ENCODE data around the gene CANT1.

CANT1 gene

DNA sequence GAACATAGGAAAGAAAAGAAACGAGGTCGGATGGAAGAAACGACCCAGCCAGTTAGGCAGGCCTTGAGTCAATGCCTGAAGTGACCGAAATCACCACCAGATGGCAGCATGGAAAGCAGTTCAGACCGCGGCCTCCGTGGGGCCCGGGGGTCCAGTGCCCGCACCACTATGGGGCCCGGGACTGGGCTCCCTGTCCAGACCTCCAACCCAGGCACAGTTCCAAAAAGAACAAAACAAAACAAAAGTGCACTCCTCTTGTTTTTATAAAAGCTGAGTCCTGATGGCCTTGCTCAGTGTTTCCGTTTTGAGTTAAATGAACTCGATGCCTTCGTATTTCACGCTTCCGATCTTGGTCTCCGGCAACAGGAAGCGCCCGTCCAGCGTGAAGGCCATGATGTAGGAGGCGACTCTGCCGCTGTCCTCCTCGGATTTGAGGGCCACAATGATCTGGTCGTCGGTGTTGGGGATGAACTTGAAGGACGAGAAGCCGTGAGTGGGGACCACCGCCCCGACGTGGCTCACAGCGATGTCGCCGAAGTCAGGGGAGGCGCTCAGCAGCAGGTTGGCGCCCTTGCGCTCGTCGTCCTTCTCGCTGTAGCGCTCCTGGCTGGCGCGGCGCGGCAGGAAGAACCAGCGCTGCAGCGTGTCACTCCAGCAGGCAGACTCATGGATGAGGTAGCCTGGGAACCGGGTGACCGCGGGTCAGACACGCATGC, 16.2 kb downstream of the CANT1 start:
- TF ChIP-seq GATA3 (IDR thresholded peaks at IDR 0.05; ENCODE audit: low read depth, low read length) (no peak), GATA2 (IDR thresholded peaks at IDR 0.05; ENCODE audit: low read depth, low read length) (no peak)

DNA sequence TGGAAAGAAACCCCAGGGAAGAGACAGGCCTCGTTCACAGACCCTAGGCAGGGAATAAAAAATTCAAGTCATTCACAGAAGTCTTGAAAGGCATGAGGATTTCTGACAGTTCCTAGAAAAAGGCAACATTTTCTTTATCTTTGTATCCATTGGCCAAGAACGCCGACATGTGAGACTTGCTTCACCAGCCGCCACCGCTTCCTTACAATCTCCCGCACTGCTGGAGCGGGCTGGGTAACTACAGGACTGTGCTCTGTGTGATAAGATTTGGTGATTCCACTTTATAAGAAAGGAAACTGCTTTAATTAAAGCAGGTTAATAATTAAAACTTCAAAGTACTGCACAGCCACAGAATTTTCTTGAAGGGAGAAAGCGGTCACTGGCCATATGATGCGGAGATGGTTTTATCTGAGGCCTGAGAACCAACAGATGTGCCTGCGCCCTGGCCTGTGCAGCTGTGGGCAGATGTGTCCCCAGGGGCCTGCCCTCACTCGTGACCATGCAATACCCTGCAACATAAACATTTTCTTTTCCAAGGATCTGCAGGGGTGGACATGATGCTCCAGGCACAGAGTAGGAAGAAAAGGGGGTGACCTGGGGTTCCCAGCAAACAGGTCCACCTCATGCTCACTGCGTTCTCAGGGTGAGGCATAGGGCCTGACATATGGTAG, 16.9 kb downstream of the CANT1 start:
- no peak for TF ChIP-seq GATA3 (IDR thresholded peaks at IDR 0.05; ENCODE audit: low read depth, low read length)
- no peak for TF ChIP-seq GATA2 (IDR thresholded peaks at IDR 0.05; ENCODE audit: low read depth, low read length)

DNA sequence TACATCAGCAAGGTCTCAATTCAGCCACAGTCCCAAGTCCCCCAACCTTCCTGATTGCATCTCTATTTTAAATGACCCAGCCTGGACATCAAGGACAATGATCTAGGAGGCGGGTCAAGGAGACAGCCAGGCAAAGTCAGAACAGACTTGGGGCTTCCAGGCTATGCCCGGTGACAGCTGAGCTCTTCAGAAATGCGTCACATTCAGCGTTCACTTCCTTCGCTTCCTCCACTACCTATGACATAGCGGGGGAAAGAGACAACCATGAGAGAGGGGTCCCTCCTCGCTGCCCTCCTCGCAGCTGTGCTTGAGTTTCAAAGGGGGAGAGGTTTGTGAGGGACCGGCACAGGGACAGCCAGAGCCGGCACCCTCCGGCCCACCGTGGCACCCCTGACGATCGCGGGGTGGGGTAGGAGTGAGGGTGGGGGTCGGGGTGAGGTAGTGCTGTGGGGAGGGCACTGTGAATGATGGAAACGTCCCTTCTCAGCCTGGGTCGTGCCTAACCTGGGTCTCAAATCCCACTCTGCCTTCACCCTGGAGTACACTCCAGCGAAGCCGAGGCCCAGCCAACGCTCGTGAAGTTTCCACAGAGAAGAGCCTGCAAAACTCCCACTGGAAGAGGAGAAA, 17.5 kb downstream of the CANT1 start:
- TF ChIP-seq GATA2 (IDR thresholded peaks at IDR 0.05; ENCODE audit: low read depth, low read length) (no peak), GATA3 (IDR thresholded peaks at IDR 0.05; ENCODE audit: low read depth, low read length) (no peak)

DNA sequence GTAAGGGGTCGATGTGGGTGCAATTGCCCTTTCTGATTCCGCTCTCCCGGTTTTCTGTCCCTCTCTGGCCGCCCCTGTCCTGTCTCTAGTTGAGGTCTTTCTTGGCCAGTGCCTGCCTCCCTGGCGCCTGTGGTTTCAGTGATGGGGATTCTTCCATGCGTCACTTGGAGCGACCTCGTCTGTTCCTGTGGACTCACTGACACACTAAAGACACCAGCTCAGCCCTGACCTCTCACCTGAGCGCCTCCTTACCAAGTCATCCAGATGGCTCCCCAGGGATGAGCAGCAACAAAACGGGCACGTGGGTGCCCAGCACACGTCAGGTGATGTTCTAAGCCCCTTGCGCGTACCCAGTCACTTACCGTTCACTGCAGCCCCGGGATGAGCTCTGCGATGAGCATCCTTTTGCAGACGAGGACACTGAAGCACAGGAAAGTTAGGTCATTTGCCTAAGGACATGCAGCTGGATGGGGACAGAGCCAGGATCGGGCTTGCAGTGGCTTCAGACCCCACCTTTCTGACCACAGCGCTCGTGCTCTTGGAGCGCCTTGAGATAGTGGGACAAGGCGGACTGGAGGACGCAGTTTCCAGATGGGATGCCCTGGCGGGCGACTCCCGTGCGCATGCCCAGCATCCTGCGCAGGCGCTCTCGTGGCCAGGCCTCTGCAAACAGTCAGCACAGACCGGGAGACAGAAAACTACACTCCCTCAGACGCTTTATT, 18.4 kb downstream of the CANT1 start:
- TF ChIP-seq GATA2 (IDR thresholded peaks at IDR 0.05; ENCODE audit: low read depth, low read length) (no peak), GATA3 (IDR thresholded peaks at IDR 0.05; ENCODE audit: low read depth, low read length) (no peak)

DNA sequence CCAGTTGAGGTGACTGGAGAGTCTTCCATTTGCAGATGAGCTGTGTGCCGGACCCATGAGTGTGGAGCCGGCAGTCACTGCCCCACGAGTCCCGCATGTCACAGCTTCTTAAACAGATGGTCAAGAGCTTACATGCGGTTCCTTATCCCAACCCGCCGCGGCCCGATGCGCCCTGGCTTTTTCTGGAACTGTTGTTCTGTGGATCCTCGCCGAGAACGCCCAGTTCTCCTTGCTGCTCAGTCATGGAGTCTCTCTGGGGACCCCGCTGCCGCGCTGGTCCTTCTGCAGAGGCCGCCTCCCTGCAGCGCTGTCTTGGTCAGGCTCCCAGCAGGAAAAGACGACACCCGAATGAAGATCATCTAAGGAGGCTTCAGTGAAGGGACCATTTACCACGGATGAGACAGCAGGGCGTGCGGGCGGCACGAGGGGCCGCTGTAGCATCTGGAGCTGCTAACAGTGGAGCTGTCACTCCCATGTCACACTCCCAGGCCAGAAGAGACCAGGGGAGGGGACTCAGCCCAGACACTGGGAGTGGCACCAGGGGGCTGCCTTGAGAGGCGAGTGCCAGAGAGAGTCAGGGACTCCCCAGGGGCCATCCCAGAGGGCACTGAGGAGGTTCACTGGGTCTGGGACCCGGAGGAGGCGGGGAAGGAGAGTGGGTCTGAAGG, 19.1 kb downstream of the CANT1 start:
- no peak for TF ChIP-seq GATA3 (IDR thresholded peaks at IDR 0.05; ENCODE audit: low read depth, low read length)
- no peak for TF ChIP-seq GATA2 (IDR thresholded peaks at IDR 0.05; ENCODE audit: low read depth, low read length)

DNA sequence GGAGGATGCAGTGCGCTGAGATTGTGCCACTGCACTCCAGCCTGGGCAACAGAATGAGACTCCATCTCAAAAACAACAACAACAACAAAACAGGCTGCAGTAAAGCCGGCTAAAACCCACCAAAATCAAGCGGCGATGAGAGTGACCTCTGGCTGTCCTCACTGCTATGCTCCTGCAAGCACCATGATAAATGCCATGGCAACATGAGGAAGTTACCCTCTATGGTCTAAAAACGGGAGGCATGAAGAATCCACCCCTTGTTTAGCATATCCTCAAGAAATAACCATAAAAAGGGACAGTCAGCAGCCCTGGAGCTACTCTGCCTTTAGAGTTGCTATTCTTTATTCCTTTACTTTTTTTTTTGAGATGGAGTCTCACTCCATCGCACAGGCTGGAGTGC, 21.4 kb downstream of the CANT1 start:
- TF ChIP-seq GATA3 (IDR thresholded peaks at IDR 0.05; ENCODE audit: low read depth, low read length) (no peak), GATA2 (IDR thresholded peaks at IDR 0.05; ENCODE audit: low read depth, low read length) (peak; percentile 33; the same call in 1 of the 2 replicates)

DNA sequence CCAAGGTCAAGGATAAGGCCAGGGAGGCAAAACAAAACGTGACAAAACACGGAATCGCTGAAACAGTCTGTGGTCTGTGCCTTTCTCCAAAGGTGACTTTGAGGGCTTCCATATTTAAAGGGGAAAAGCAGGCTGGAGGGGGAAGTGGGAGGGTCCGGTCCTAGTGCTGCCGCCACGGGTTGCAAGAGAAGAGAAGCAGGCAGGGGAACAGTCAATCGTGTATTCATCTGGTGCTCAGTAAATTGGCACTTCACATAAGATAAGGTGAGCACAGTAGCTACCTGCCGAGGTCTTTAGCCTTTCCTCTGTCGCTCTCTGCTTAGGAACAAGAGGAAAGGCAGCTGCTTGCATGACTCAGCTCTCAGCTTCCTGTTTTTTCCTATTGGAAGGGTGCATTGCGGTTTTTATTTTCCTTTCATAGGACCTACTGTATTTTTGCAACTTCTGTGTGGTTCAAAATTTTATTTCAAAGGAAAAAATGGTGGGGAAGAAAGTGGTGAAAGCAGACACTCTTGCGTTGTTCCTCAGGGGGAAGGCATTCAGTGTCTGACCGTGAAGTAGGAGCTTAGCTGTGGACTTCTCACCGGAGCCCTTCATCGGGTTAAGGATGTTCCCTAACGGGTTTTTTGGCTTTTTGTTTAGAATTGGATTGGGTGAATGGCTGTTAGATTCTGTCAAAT, 22.8 kb downstream of the CANT1 start:
- TF ChIP-seq GATA3 (IDR thresholded peaks at IDR 0.05; ENCODE audit: low read depth, low read length) (no peak), GATA2 (IDR thresholded peaks at IDR 0.05; ENCODE audit: low read depth, low read length) (no peak)

DNA sequence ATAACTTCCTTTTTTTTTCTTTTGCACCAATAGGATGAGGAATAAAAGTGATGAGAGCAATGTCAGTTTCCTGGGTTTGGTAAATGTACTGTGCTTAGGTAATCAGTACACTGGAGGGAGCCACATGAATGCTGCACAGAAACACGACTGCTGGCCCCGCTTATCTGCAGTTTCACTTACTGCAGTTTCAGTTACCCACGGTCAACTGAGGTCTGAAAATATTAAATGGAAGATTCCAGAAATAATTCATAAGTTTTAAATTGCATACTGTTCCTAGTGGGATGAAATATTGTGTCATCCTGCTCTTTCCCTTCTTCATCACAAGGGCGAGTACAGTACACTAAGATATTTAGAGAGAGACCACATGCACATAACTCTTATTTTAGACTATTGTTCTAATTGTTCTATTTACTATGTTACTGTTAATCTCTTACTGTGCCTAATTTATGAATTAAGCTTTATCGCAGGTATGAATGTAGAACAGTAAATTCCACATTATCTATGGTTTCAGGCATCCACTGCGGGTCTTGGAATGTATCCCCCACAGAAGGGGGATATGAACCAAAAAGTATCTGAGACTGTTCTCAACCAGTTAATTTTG, 23.4 kb downstream of the CANT1 start:
- TF ChIP-seq GATA2 (IDR thresholded peaks at IDR 0.05; ENCODE audit: low read depth, low read length): no peak

DNA sequence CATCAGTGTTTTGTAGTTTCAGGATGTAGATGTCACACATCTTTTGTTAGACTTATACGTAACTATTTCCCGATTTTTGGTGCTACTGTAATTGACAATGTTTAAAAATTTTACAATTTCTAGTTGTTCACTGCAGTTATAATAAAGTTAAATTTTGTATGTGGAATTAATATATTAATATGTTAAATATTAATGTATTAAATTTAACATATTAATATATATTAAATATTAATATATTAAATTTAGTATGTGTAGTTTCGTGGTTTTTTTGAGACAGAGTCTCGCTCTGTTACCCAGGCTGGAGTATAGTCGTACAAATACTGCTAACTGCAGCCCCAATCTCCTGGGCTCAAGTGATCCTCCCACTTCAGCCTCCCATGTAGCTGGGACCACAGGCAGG, 24.2 kb downstream of the CANT1 start:
- TF ChIP-seq GATA3 (IDR thresholded peaks at IDR 0.05; ENCODE audit: low read depth, low read length) (no peak), GATA2 (IDR thresholded peaks at IDR 0.05; ENCODE audit: low read depth, low read length) (no peak)

DNA sequence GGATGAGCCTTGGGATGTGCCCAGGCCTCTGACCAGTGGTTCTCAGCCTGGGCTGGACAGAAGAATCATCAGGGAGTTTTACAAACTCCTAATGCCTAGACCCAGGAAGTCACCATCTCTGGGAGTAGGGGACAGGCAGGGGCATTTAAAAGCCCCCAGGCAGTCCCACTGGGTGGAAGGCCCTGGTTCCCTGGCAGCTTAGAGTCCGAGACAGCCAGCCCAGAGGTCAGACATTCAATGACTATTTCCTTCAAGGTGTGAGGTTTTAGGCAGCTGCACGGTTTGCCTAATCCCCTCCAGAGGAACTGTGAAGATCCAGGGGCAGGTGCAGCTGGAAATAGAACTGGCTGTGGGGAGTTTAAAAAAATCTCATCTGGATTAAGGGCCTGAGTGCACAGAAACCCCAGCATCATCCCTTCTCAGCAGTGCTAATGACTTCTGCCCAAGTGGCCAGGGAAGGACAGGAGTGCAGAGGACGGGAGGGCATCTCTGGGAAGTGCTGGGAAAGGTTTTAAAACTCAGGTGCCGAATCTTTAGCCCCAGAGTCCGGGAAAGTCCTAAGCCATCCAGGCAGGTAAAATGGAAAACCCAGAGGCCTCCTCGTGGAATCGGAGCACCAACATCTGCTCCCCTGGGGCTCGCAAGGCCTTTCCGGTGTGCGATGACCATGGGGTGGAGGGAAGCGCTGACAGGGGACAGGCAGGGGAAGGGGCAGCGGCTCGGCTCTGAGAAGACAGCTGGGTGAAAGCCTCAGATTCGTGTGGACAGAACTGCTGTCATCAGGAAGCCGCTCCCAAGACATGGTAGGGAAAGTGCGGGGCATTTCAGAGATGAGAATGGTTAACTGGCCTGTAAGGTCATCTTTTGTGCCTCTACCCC, 28.3 kb downstream of the CANT1 start:
- no peak for TF ChIP-seq GATA3 (IDR thresholded peaks at IDR 0.05; ENCODE audit: low read depth, low read length)
- TF ChIP-seq GATA2 (IDR thresholded peaks at IDR 0.05; ENCODE audit: low read depth, low read length): no peak

DNA sequence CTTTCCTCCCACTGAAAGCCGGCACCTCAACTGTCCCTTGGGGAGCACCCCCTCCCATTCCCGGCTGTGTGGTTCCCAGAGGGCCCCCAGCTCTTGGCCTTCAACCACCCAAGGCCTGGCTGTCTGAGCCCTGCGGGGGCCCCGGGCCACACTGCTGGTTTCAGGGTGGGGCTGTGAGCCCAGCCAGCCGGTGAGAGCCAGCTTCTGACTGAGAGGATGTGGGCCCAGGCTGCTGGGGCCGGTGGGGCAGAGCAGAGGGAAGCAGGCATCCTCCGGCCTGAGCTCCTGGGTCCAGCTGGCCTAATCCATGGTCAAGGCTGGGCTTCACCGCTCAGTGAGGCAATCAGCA, 29.0 kb downstream of the CANT1 start:
- TF ChIP-seq GATA2 (IDR thresholded peaks at IDR 0.05; ENCODE audit: low read depth, low read length): no peak
- no peak for TF ChIP-seq GATA3 (IDR thresholded peaks at IDR 0.05; ENCODE audit: low read depth, low read length)
